Activated naive CD8-positive, alpha-beta T cell treated with anti-CD3 and anti-CD28 coated beads for 36 hours (primary cell): Measurements from ENCODE around the gene EGF. TPM values are rescaled to one million over a fixed set of nuclear protein-coding genes. Genes with fewer than 3 reads are reported as not detected.
"Not testable (repeated sequence)": the region's sequence is repeated elsewhere in the genome, so short reads cannot be mapped to it uniquely, and the experiment has no call there.

Experiments
- DNase-seq: peaks from one replicate; pipeline ENCODE4 v3.0.0; 2021
- H3K27ac Mint-ChIP-seq: one replicate; pipeline ENCODE4 v1.8.0; 2022; ENCODE audit warnings: mild to moderate bottlenecking, moderate library complexity, mixed read lengths
- H3K27me3 Mint-ChIP-seq: one replicate; pipeline ENCODE4 v1.8.0; 2022; ENCODE audit warnings: mild to moderate bottlenecking, mixed read lengths
- H3K36me3 Mint-ChIP-seq: one replicate; pipeline ENCODE4 v1.8.0; 2021; ENCODE audit warnings: mild to moderate bottlenecking, mixed read lengths
- H3K4me1 Mint-ChIP-seq: one replicate; pipeline ENCODE4 v1.8.0; 2021; ENCODE audit warnings: mixed read lengths
- H3K4me3 Mint-ChIP-seq: one replicate; pipeline ENCODE4 v1.8.0; 2022; ENCODE audit warnings: mild to moderate bottlenecking, moderate library complexity, mixed read lengths
- H3K9me3 Mint-ChIP-seq: one replicate; pipeline ENCODE4 v1.8.0; 2022; ENCODE audit warnings: mixed read lengths
- total RNA-seq, 2 experiments: library from RNA; stranded (reverse); gene quantifications; one replicate each; pipeline ENCODE4 v1.2.3, GENCODE V29; 2021

The EGF gene
- total RNA-seq, 2 experiments from 2014 or later = not detected

- no peak for DNase-seq
- Mint-ChIP-seq H3K36me3 (no peaks in the 10 kb centered on the region), H3K9me3 (no peaks in the 10 kb centered on the region), H3K4me1 (peaks cover 4% of the 10 kb centered on the region), H3K4me3 (no peak overlapping the region), H3K27me3 (peaks cover 4% of the 10 kb centered on the region), H3K27ac (no peak overlapping the region)
Measured at GRCh38 chr4:110009550-110009949, 96.9 kb downstream of the EGF start.

DNA sequence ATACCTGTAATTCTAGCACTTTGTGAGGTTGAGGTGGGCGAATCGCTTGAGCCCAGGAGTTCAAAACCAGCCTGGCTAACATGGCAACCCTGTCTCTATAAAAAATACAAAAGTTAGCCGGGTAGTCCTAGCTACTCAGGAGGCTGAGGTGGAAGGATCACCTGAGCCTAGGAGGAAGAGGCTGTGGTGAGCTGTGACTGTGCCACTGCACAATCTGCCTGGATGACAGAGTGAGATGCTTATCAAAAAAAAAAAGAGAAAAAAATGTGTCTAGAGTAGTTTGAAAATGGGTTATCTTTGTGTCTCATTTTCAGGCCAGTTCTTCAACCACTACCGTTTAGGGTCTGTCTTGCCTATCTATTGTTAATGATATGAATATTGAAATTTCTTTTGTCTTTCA, 98.1 kb downstream of the EGF start:
- H3K9me3 Mint-ChIP-seq = no peaks in the 10 kb centered on the region
- no peak overlapping the region for H3K4me3 Mint-ChIP-seq
- peaks cover 4% of the 10 kb centered on the region for H3K27me3 Mint-ChIP-seq
- DNase-seq = no peak
- no peak overlapping the region for H3K27ac Mint-ChIP-seq
- H3K4me1 Mint-ChIP-seq = peaks cover 2% of the 10 kb centered on the region
- H3K36me3 Mint-ChIP-seq = no peaks in the 10 kb centered on the region

DNA sequence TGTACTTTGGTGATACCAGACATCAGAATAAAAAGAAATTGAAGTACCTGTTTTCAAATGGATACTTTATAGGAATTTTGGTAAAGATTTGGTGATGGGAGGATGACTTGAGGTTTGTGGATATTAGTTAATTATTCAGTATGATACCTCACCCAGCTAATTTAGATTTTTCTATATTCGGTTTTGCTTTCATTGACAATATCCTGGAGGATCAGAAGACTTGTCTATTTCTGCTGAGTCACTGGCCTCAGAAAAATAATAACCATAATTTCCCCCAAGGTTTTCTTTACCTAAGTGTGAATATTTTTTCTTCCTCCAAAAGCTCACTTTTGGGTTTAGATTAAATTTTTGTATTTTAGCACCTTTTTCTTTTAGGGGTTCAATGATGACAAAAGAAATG, 100.2 kb downstream of the EGF start:
- DNase-seq = no peak
- H3K27me3 Mint-ChIP-seq = peaks cover 4% of the 10 kb centered on the region
- no peak overlapping the region for H3K27ac Mint-ChIP-seq
- H3K36me3 Mint-ChIP-seq = no peaks in the 10 kb centered on the region
- peaks cover 4% of the 10 kb centered on the region for H3K9me3 Mint-ChIP-seq
- H3K4me1 Mint-ChIP-seq = peaks cover 2% of the 10 kb centered on the region
- no peak overlapping the region for H3K4me3 Mint-ChIP-seq

GRCh38 chr4:110014233-110014632, 101.5 kb downstream of the EGF start:
- no peaks in the 10 kb centered on the region for H3K36me3 Mint-ChIP-seq
- peaks cover 4% of the 10 kb centered on the region for H3K27me3 Mint-ChIP-seq
- no peak overlapping the region for H3K4me3 Mint-ChIP-seq
- DNase-seq = no peak
- peaks cover 4% of the 10 kb centered on the region for H3K4me1 Mint-ChIP-seq
- H3K9me3 Mint-ChIP-seq = peaks cover 4% of the 10 kb centered on the region
- H3K27ac Mint-ChIP-seq = no peak overlapping the region

GRCh38 chr4:110019153-110019552, 106.5 kb downstream of the EGF start:
- Mint-ChIP-seq H3K27ac (no peak overlapping the region), H3K27me3 (peaks cover 3% of the 10 kb centered on the region), H3K9me3 (peaks cover 4% of the 10 kb centered on the region), H3K4me3 (no peak overlapping the region), H3K4me1 (peaks cover 16% of the 10 kb centered on the region), H3K36me3 (no peaks in the 10 kb centered on the region)
- no peak for DNase-seq

GRCh38 chr4:110020139-110020538, 107.5 kb downstream of the EGF start:
- H3K27ac Mint-ChIP-seq = no peak overlapping the region
- no peaks in the 10 kb centered on the region for H3K27me3 Mint-ChIP-seq
- no peak for DNase-seq
- H3K36me3 Mint-ChIP-seq = no peaks in the 10 kb centered on the region
- peaks cover 16% of the 10 kb centered on the region for H3K4me1 Mint-ChIP-seq
- peaks cover 4% of the 10 kb centered on the region for H3K9me3 Mint-ChIP-seq
- H3K4me3 Mint-ChIP-seq = no peak overlapping the region

DNA sequence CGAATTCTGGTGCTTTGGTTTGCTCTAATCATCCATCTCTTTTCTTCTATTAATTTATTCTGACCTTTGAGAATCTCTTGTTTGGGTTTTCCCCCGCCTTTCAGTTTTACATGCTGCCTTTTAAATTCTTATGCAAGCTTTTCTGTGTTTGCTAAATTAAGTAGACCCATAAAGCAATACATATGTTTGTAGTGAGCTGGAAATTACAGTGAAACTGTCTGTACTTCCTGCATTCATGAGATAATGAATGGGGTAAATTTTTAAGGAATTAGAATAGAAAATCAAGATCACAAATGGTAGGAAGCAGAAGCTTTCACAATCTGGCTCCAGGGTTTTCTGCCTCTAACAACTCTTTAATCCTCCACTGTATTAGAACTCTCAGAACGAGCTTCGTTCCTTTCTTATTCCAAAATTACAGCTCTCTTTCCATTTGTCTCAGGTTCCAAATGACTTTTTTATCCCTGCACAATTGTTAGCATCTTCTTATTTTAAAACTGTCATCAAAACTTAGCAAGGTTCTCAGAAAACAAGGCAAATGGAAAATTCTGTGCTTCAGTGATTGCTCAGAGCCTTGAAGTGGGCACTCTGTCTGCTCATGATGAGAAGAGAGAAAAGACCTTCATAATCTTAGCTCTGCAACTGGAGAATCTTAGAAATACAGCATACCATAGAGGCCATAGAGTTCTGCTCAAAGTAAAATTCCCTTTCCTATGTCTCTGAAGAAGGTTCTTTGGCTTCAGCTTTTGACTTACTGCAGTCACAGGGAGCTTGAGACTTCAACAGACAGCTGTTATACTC, 108.2 kb downstream of the EGF start:
- Mint-ChIP-seq H3K4me1 (peaks cover 16% of the 10 kb centered on the region), H3K36me3 (no peaks in the 10 kb centered on the region), H3K27ac (peak overlapping the region; percentile 41), H3K4me3 (no peak overlapping the region), H3K27me3 (no peaks in the 10 kb centered on the region), H3K9me3 (peaks cover 4% of the 10 kb centered on the region)
- no peak for DNase-seq

DNA sequence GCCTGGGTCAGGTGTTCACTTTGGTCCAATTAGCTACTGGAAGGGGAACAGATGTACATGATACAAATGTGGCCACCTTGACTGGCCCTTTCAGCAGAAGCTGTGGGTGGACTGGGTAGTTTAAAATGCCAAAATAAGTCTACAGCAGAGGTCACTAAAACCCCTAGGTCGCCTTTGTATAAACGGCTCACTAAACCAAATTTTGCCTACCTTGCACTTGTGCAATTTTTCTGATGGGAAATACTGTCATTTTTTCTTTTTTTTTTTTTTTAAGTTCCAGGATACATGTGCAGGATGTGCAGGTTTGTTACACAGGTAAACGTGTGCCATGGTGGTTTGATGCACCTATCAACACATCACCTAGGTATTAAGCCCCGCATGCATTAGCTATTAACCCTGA, 109.8 kb downstream of the EGF start:
- H3K27ac Mint-ChIP-seq = no peak overlapping the region

DNA sequence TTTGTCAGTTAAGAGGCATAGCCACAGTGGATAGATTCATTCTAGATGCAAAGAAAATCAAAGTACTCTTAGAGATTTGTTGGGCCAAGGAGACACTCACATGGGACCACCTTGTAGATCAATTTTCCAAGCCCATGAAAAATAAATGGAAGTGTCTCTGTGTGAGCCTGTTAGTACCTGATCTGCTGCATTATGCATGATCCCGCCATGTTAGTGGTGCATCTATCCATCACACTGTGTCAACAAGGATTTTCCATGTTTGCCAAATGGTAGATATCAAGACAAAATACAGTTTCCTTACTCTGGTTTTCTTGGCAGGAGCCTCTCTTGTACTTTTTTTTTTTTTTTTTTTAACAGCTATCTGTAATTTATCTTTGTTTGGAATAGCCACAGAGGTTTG, 112.4 kb downstream of the EGF start:
- no peak for DNase-seq
- H3K36me3 Mint-ChIP-seq = no peaks in the 10 kb centered on the region
- peaks cover 14% of the 10 kb centered on the region for H3K4me1 Mint-ChIP-seq
- no peak overlapping the region for H3K4me3 Mint-ChIP-seq
- H3K27ac Mint-ChIP-seq = no peak overlapping the region
- H3K9me3 Mint-ChIP-seq = no peaks in the 10 kb centered on the region
- no peaks in the 10 kb centered on the region for H3K27me3 Mint-ChIP-seq

More for the DNA sequence above, 109.8 kb downstream of the EGF start:
- Mint-ChIP-seq H3K4me1 (peaks cover 16% of the 10 kb centered on the region), H3K9me3 (no peaks in the 10 kb centered on the region), H3K4me3 (no peak overlapping the region), H3K27me3 (no peaks in the 10 kb centered on the region), H3K36me3 (no peaks in the 10 kb centered on the region)
- no peak for DNase-seq

GRCh38 chr4:110025718-110026117, 113.0 kb downstream of the EGF start:
- H3K27me3 Mint-ChIP-seq = no peaks in the 10 kb centered on the region
- no peaks in the 10 kb centered on the region for H3K36me3 Mint-ChIP-seq
- H3K9me3 Mint-ChIP-seq = no peaks in the 10 kb centered on the region
- peaks cover 7% of the 10 kb centered on the region for H3K4me1 Mint-ChIP-seq
- H3K4me3 Mint-ChIP-seq = no peak overlapping the region
- no peak for DNase-seq
- H3K27ac Mint-ChIP-seq = no peak overlapping the region

DNA sequence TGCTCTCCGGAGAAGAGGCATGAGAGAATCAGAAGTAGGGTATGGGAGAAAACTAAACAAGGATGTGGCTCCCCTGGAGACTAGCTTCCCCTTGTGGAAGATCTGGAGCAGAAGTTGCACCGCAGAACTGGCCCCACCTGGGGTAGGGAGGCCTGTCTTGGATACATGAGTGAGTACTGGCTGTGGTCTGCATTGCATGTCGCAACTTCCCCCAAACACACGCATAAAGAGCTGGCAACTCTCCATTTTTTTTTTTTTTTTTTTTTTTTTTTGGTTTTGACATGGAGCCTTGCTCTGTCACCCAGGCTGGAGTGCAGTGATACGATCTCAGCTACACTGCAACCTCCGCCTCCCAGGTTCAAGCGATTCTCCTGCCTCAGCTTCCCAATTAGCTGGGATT, 119.9 kb downstream of the EGF start:
- Mint-ChIP-seq H3K4me1 (peaks cover 7% of the 10 kb centered on the region), H3K9me3 (no peaks in the 10 kb centered on the region), H3K27ac (no peak overlapping the region), H3K27me3 (peaks cover 30% of the 10 kb centered on the region), H3K36me3 (no peaks in the 10 kb centered on the region), H3K4me3 (no peak overlapping the region)
- no peak for DNase-seq

- Mint-ChIP-seq H3K36me3 (no peaks in the 10 kb centered on the region), H3K4me3 (no peak overlapping the region), H3K27me3 (peaks cover 30% of the 10 kb centered on the region), H3K9me3 (no peaks in the 10 kb centered on the region), H3K4me1 (peaks cover 7% of the 10 kb centered on the region), H3K27ac (no peak overlapping the region)
- no peak for DNase-seq
Measured at GRCh38 chr4:110033355-110034025, 120.8 kb downstream of the EGF start.

- Mint-ChIP-seq H3K36me3 (no peaks in the 10 kb centered on the region), H3K4me3 (no peak overlapping the region), H3K9me3 (no peaks in the 10 kb centered on the region), H3K4me1 (peaks cover 7% of the 10 kb centered on the region), H3K27ac (no peak overlapping the region), H3K27me3 (peaks cover 30% of the 10 kb centered on the region)
- DNase-seq = peak; percentile 17
Measured at GRCh38 chr4:110034026-110034393, 121.3 kb downstream of the EGF start.

DNA sequence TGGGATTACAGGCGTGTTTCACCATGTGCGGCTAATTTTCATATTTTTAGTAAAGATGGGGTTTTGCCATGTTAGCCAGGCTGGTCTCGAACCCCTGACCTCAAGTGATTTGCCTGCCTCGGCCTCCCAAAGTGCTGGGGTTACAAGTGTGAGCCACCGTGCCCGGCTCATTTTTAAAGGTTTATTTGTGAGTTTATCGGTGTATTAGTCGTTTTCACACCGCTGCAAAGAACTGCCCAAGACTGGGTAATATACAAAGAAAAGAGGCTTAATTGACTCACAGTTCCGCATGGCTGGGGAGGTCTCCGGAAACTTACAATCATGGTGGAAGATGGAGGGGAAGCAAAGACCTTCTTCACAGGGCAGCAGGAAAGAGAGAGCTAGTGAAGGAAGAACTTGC, 126.5 kb downstream of the EGF start:
- peaks cover 34% of the 10 kb centered on the region for H3K27me3 Mint-ChIP-seq
- H3K4me3 Mint-ChIP-seq, H3K27ac Mint-ChIP-seq, H3K9me3 Mint-ChIP-seq, H3K36me3 Mint-ChIP-seq, DNase-seq, H3K4me1 Mint-ChIP-seq: not testable (repeated sequence)

- H3K9me3 Mint-ChIP-seq = no peaks in the 10 kb centered on the region
- no peak for DNase-seq
- no peak overlapping the region for H3K4me3 Mint-ChIP-seq
- H3K27me3 Mint-ChIP-seq = peaks cover 17% of the 10 kb centered on the region
- no peaks in the 10 kb centered on the region for H3K4me1 Mint-ChIP-seq
- H3K27ac Mint-ChIP-seq = no peak overlapping the region
- H3K36me3 Mint-ChIP-seq = no peaks in the 10 kb centered on the region
Measured at GRCh38 chr4:110041735-110042134, 129.1 kb downstream of the EGF start.
